Measurements from ENCODE around the gene INPP4B. TPM values are rescaled to one million over a fixed set of nuclear protein-coding genes. Genes with fewer than 3 reads are reported as not detected.

INPP4B gene
- polyA plus RNA-seq, 1 of the 3 experiments (the other 2 are of a cell fraction): 0.08 TPM

- ChIA-PET POLR2A (no interaction called here), CTCF (interaction anchor here (1.6 kb wide), 1 partner anchor 22 kb away, joined by 4 read pairs; no protein-coding TSS in a partner anchor)
- Histone ChIP-seq H4K20me1 (ENCODE audit: insufficient read depth) (no peaks in the 10 kb centered on the region), H3K27me3 (ENCODE audit: insufficient read depth) (no peaks in the 10 kb centered on the region), H3K4me3 (ENCODE audit: low read depth in 2 of 2, low read length in 1 of 2) (no peak overlapping the region), H3K9me3 (peaks cover 6% of the 10 kb centered on the region; the same call in 1 of the 2 replicates), H3K9ac (no peak overlapping the region), H2AFZ (ENCODE audit: low read depth) (no peak overlapping the region), H3K79me2 (ENCODE audit: insufficient read depth) (no peaks in the 10 kb centered on the region), H3F3A (replicated peaks; ENCODE audit: insufficient read depth) (no peaks in the 10 kb centered on the region), H3K4me2 (no peak overlapping the region), H3K9me2 (no peaks in the 10 kb centered on the region), H3K36me3 (replicated peaks in 1 of 2; ENCODE audit: control insufficient read depth in 1 of 2, insufficient read depth in 2 of 2, low read length in 1 of 2) (no peaks in the 10 kb centered on the region), H3K4me1 (ENCODE audit: control insufficient read depth in 1 of 2, insufficient read depth in 2 of 2, low read depth in 1 of 2, low read length in 1 of 2) (no peaks in the 10 kb centered on the region), H3K27ac (ENCODE audit: low read depth in 2 of 2, low read length in 1 of 2) (no peak overlapping the region)
- WGBS (ENCODE audit: low lambda C conversion rate): 73% methylated on average over 1 of the region's 1 CpG
- TF ChIP-seq EP300 (IDR thresholded peaks at IDR 0.05; ENCODE audit: borderline replicate concordance in 1 of 2, low read depth in 1 of 2, low read length in 1 of 2) (no peak), RXRA (IDR thresholded peaks at IDR 0.05; ENCODE audit: borderline replicate concordance, low read depth) (no peak), ZBTB33 (IDR thresholded peaks at IDR 0.05; ENCODE audit: borderline replicate concordance, low read depth) (no peak), POLR2AphosphoS5 (IDR thresholded peaks at IDR 0.05; ENCODE audit: low read depth, low read length) (no peak), FOXJ3 (CRISPR knock-in tag; IDR thresholded peaks at IDR 0.05) (no peak), MAX (IDR thresholded peaks at IDR 0.05; ENCODE audit: low read depth) (no peak), CHD2 (IDR thresholded peaks at IDR 0.05; ENCODE audit: low read length, partially characterized antibody) (no peak), GABPA (IDR thresholded peaks at IDR 0.05; ENCODE audit: low read depth) (no peak), EZH2phosphoT487 (IDR thresholded peaks at IDR 0.05; ENCODE audit: borderline replicate concordance, low read depth) (no peak), USF1 (IDR thresholded peaks at IDR 0.05; ENCODE audit: borderline replicate concordance, low read depth) (no peak), CTCF (IDR thresholded peaks at IDR 0.05) (no peak), FOXM1 (IDR thresholded peaks at IDR 0.05; ENCODE audit: low read depth) (no peak), GATA2 (CRISPR knock-in tag; IDR thresholded peaks at IDR 0.05) (no peak), RFX5 (IDR thresholded peaks at IDR 0.05; ENCODE audit: low read length) (no peak)
- no peak for DNase-seq
These were observed 840.6 kb downstream of the INPP4B start for GRCh38 chr4:142005519-142005918.
